Fibroblast of skin of back (primary cell): ENCODE data around the gene PCNX1. TPM values are rescaled to one million over a fixed set of nuclear protein-coding genes. Genes with fewer than 3 reads are reported as not detected.
"Not testable (repeated sequence)": the region's sequence is repeated elsewhere in the genome, so short reads cannot be mapped to it uniquely, and the experiment has no call there.

ENCODE experiments used
- DNase-seq: peaks from one replicate; pipeline ENCODE4 v3.0.0-alpha.2; 2013
- polyA plus RNA-seq, 2 experiments: library from polyadenylated mRNA; unstranded; fragments of 120-200 nt; gene quantifications; one replicate each; pipeline ENCODE4 v1.2.1, GENCODE V29; 2013; ENCODE audit not compliant: insufficient read length in 2 of 2

The PCNX1 gene
- polyA plus RNA-seq (2013, experiment 1 of 2; ENCODE audit: insufficient read length): 31.4 TPM
- 30.4 TPM for polyA plus RNA-seq (2013, experiment 2 of 2; ENCODE audit: insufficient read length)

DNA sequence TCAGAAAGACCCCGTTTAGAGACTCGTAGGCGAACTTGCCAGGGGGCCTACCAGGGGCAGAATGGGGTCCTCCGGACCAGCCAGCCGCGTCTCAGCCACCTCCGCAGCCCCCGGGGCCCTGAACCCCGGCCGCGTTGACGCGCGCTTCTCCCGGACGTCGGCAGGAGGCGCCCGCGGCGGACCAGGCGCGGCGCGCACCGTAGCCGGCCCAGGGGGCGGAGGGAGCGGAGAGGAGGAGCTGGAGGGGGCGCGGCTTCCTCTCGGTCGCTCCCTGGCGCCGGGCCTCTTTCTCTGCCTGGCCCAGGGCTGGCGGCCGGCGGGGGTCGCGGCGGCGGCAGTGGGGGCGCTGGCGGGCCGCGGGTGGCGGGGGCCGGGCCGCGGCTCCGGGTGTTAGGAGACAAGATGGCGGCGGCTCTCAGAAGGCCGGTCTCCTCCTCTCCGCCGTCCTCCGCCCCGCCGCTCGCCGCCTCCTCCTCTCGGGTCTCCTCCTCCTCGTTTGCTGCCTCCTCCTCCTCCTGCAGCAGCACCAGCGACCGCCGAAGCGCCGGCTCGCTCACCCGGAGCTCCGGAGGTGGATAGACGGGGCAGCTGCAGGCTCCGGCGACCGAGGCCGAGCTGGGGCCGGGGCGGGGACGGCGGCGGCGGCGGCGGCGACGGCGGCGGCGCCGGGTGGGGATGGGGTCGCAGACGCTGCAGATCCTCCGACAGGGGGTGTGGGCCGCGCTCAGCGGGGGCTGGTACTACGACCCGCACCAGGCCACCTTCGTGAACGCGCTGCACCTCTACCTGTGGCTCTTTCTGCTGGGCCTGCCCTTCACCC, at the start of gene PCNX1:
Gene PCNX1, plus strand, starts transcription at position 284 of the 820 bp plus-strand sequence. Its CDS starts 392 bp downstream, at position 676.
- DNase-seq: peak; percentile 87

- peak; percentile 71 for DNase-seq
These were observed 49.8 kb upstream of the PCNX1 start for GRCh38 chr14:70857496-70857890.

DNA sequence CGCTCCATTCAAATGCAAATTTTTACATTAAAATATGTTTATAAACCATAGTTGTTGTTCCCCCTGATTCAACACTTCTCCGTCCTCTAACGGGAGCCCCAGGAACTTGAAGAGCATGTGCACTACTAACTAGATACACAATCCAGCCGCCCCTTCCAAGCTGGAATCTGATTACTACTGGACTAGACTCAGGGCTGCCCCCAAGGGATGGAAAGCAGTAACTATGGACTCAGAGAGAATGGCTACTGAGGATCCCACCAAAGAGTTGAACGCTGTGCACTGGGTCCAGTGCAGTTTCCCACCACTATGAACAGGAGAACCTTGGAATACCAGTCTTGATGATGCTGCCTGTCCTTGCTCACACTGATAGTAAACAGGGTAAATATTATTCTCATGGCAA, 48.6 kb upstream of the PCNX1 start:
- DNase-seq: no peak

DNA sequence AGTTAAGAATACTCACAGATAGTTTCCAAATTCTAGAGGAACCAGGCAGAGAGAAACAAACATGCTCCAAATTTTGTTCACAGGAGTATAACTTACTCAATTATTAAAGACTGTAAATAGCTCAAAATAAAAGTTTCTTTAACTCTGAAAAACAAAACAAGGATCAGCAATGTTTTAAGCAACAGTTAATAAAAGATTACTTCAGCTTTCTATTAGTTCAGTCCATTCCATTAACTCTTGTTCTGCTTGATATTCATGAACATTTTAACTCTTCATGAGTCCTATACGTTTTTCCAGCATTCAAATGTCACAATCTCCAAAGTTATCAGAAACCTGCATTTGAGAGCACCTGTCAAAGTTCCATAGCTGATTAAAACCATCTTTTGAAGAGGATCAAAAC, 40.3 kb upstream of the PCNX1 start:
- not testable (repeated sequence) for DNase-seq

DNA sequence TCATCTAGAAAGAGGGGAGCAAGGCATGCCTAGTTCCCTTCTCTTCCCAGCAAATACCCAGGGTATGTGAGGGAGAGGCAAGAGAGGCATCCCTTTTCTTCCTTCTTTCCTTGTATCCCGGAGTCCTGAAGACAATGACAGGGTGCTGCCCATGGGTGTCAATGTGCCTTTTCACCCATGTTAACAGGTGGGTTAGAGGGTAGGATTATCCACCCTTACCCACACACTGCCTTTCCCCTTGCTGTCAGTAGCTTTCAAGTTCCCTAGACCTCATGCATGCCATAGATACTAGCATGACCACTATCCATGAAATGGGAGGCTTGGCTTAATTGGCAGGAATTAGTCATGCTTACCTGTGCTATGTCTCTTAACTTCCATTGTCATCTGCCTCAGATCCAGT, 36.3 kb upstream of the PCNX1 start:
- no peak for DNase-seq

DNA sequence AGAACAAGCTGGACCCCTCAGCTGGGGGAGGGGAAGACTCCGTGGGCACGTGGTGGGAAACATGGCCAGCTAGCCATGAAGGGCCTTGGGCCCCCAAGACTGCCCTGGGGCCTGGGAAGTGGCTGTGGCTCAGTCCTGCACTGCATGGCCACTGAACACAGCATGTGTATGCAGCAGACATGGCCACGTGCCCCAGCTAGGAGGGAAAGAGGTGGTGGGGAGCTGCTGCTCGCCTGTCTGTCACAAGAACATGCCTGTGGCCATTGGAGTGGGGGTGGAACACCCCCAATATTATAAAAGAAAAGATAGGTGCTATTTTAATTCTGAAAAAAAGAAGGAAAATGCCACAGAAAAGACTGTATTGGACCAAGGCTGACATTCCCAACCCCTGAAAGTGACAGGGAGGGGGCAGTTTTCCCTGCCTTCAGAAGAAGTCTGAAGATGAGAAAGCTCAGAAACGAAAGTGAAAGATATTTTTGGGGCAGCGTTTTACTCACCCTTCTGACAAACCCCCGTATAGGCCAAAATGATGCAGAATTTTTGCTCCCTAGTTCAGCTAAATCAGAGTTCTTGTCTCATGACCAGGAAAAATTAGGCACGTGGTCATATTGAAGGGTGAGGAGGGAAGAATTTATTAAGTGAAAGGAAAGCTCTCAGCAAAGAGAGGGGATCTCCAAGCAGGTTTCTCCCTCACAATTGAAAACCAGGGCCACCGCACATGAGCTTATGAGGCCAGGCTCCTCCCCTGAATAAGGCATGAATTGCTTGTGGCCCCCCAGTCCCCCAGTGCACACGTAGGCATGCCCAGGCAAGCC, 35.2 kb upstream of the PCNX1 start:
- no peak for DNase-seq

- DNase-seq: no peak
These were observed 34.6 kb upstream of the PCNX1 start for GRCh38 chr14:70872678-70873020.

DNA sequence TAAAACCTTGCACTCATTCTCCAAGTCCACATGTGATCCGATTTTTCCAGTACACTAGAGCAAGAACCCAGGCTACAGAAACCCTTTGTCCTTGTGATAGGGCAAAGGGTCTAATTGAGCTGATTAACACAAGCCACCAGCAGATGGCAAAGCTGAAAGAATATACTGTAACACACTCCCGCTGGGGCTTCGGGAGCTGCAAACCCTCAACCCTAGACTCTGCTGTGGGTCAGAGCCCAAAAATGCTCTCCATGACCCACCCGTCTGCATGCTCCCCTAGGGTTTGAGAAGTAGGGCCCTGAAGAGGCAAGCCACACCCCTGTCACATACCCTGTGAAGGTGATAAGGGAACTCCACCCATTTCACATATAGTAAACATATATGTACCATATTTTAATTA, 33.6 kb upstream of the PCNX1 start:
- DNase-seq: no peak

DNA sequence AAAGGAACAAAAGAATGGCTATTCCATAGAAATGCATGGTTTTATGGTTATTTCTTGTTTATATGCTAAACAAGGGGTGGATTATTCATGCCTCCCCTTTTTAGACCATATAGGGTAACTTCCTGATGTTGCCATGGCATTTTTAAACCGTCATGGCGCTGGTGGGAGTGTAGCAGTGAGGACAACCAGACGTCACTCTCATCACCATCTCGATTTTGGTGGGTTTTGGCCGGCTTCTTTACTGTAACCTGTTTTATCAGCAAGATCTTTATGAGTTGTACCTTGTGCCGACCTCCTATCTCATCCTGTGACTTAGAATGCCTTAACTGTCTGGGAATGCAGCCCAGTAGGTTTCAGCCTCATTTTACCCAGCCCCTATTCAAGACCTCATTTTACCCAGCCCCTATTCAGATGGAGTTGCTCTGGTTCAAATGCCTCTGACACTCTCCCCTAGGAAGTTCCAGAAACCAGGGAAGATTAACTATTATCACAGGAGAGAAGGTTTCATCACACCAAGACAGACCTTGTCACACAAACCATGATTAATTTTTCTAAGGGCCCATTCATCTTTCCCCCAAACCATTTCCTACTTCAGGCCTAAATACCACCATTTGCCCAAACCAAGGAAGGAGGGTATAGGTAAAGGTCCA, 31.3 kb upstream of the PCNX1 start:
- not testable (repeated sequence) for DNase-seq

DNA sequence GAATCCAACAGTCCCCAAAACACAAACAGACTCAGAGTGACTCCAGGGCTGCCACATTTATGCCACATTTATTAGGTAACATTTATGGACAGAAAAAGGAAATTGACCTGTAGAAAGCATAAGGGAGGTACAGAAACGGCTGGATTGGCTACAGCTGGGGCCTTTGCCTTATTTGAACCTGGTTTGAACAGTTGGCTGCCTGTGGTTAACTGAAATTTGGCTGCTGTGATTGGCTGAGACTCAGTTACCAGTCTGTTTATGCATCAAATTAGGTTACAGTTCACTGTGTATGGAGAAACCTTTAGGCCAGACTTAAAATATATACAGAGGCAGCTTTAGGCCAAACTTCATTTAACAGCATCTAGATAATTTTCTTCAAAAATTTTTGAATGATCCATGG, 27.8 kb upstream of the PCNX1 start:
- DNase-seq: no peak

DNA sequence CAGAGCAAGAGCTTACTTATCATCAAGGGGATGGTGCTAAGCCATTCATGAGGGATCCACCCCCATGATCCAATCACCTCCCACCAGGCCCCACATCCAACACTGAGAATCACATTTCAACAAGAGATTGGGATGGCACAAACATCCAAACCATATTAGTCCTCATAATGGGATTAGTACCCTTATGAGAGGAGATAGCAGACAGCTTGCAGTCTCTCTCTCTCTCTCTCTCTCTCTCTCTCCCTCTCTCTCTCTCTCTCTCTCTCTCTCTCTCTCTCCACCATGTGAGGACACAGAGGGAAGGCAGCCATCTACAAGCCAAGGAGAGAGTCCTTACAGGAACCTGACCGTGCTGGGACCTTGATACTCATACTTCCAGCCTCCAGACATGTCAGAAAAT, 26.4 kb upstream of the PCNX1 start:
- not testable (repeated sequence) for DNase-seq

DNA sequence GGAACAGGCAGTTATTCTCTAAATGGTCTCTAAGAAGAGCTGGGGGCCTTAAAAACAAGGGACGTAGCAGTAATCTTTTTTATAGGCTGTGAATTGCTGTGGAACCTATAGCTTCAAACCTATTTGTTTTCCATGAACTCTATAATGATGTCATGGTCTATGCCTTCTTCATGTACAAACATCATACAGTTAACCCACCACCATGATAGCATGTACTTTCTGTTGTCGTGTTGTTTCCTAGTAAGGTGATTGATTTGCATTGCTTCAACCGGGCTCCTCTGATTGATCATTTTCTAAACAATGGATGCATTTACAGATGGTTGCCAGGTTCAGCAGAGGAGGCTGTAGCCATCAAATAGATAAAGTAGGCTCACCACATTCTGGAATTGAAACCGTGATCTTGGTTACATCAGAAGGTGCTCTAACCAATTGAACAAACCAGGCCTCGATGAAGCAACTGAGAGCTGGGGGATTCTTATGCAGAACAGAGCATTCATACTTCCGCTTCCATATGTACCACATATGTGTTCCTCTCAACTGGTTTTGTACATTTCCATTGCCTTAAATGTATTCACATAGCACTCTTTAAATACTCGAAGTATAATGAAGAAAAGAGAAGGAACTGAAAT, 25.6 kb upstream of the PCNX1 start:
- DNase-seq: no peak

- peak; percentile 68 for DNase-seq
These were observed 24.3 kb upstream of the PCNX1 start for GRCh38 chr14:70882776-70883492.

DNA sequence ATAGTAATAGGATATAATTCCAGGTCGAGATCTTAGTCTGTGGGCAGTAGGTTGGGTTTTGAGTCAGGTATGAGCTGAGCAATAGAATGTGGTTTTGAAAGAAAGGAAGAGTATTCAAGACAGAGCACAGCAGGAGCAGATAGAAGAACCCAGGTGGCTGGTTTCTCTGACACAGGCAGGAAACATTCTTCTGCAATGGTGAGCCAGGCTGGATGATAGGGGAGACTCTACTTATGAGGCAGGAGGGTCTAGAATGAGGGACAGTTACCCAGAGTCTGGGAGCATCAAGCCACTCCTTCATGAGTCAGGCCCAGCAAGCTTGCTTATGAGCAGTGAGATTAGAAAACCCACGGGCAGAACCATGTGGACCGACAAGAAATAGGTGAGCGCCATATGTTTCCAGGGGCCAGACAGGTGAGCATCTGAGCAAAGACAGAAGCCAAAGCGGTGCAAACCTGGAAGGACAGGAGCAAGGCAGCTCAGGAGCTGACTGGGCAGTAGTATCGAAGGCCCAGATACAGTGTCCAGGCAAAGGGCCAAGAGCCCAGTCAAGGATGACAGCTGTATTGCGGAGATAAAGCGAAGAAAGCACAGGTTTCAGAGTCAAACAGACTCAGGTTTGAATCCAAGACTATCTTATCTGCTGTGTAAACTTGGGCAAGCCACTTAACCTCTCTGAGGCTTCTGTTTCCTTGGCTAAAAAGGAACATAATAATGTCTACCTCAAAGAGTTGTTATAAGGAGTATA, 22.5 kb upstream of the PCNX1 start:
- no peak for DNase-seq

- DNase-seq: no peak
These were observed 21.8 kb upstream of the PCNX1 start for GRCh38 chr14:70885343-70886022.

GRCh38 chr14:70886421-70887206, 20.6 kb upstream of the PCNX1 start:
- no peak for DNase-seq

DNA sequence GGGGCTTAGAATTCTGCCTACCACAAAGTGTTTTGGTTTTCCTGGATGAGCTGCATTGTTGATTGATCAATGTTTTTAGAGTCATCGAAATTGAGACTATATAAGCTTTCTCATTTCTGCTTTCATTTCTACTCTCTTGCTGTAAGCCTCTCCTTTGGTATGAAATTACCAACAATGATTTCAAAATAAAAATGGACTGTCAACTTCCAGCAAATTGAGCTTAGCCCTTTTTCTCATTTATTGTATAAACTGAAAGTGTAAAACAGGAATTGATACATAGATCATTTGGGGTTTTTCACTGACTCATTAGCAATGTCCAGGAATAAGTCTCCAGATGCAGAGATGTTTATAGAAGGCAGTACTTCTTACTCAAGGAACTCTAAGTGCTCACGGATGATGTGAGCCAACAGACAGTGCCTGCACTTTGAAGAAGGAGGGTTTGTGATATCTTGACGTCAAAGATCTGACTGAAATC, 20.0 kb upstream of the PCNX1 start:
- peak; percentile 52 for DNase-seq

GRCh38 chr14:70887737-70888499, 19.3 kb upstream of the PCNX1 start:
- peak; percentile 51 for DNase-seq

- DNase-seq: peak; percentile 91
These were observed 18.5 kb upstream of the PCNX1 start for GRCh38 chr14:70888681-70889175.
